ENCODE measurements around the gene TMEM263.
"Not testable (repeated sequence)": the region's sequence is repeated elsewhere in the genome, so short reads cannot be mapped to it uniquely, and the experiment has no call there.

The TMEM263 gene

DNA sequence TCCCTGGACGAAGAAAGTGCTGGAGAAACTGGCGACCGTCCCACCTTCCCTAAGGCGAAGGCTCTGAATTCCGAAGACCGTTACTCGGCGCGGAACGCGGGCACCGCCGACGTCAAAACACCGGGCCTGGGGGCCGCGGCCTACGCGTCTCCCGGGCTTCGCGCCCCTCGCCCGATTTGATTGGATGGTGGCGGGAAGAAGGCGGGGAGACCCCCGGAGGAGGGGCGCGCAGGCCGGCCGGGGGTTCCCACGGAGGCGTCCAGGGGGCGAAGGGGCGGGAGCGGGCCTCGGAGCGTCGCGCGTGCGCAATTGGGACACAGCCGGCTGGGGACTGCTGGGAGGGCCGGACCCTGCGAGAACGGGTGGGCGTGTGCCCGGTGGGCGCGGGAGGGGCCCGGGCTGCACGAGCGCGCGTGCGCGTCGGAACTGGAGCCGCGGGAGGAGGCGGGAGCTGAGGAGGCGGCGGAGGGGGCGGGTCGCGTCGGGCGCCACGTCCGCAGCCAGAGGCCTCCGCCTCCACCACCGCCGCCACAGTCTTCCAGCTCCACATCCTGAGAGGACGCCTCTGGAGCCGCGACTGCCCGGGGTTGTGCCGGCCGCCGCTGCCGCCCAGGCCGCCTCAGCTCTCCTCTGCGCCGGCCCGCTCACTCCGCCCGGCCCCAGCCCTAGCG is at the start of gene TMEM263:
TMEM263 (plus strand) TSS at position 531 of the 671 bp plus-strand sequence. CDS start 11,210 bp downstream, outside the sequence.
- peak; percentile 93 for DNase-seq

DNA sequence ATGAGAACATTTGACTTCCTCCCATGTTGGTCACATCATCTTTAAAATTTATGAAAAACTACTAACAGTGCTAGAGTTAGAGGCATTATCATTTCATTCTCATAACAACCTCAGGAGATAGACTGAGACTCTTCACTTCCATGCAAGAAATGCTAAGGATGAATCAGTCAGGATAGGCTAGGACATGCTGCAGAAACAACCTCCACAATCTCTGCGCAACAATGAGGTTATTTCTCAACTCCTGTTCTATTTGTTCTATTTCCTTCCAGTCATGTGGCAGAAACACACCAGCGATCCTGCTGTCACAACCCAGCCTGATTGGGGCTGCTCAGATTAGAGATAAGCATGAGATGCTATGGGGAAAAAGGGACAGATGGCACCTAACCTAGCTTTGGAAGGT is 49.0 kb upstream of the TMEM263 start:
- no peak for DNase-seq

DNA sequence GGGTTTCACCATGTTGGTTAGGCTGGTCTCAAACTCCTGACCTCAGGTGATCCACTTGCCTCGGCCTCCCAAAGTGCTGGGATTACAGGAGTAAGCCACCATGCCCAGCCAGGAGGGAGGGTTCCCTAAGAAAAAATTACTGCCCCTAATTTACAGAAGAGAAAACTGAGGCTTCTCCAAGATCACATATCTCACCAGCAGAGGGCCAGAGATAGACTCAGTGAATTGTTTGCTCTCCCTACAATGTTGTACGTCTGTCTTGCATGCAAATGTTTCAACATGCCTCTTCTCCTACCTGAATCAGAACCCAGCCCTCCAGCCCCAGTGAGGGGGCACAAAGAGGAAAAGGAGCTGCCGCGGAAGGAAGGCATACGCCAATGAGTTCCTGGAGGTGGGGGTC is 48.3 kb upstream of the TMEM263 start:
- DNase-seq: no peak

DNA sequence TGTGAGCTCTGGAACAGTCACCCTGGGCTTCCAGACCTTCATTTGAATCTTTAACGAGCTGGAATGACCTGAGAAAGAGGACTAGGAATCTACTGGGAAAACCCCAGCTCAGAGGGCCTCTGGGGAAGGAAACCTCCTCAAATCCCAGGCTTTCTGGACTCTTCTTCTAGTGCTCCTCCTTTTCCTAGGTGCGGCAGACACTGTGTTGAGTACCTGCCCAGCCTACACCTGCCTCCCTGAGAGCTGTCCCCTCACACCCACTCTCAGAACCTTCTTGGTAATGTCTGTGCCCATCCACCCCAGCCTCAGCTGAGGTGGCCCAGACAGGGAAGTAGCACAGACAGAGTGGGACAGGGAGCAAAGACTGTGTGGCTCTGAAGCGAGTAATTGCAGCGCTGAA is 47.9 kb upstream of the TMEM263 start:
- DNase-seq: no peak

DNA sequence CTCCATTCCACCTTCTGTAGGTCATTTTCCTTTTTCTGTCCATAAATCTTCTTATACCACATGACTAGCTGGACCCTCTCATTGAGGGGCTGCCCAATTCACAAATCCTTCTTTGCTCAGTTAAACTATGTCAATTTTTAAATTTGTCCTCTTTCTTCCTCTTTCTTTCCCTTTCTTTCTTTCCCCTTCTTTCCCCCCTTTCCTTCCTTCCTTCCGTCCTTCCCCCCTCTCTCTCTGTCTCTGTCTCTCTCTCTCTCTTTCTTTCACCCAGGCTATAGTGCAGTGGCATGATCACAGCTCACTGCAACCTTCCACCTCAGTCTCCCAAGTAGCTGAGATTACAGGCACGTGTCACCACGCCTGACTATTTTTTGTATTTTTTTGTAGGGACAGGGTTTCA is 47.1 kb upstream of the TMEM263 start:
- DNase-seq: no peak

DNA sequence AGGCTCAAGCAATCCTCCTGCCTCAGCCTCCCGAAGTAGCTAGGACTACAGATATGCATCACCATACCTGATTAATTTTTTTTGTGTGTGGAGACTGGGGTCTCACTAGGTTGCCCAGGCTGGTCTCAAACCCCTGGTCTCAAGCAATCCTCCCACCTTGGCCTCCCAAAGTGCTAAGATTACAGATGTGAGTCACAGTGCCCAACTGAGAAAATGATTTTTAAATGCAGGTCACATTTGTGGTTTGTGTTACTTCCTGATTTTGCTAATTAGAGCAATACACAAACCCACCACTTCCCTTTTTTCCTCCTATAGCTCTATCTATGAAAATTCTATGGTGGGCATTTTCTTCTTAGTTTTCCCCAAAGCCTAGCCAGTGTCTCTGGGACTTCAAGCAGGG is 45.5 kb upstream of the TMEM263 start:
- no peak for DNase-seq

DNA sequence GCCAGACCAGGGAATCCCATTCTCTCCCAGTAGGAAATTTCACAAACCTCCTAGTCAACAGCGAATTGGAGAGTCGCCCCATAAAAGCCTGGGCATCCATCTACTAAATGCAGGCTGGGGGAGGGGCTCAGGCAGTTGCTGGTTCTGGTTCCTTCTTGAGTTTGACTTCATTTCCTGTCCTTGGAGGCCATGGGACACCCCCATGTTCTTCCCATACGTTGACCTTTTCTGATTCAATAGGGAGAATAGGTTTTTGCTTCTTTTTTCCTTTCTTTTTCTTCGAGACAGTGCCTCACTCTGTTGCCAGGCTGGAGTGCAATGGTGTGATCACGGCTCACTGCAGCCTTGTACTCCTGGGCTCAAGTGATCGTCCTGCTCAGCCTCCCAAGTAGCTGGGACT is 44.1 kb upstream of the TMEM263 start:
- no peak for DNase-seq

DNA sequence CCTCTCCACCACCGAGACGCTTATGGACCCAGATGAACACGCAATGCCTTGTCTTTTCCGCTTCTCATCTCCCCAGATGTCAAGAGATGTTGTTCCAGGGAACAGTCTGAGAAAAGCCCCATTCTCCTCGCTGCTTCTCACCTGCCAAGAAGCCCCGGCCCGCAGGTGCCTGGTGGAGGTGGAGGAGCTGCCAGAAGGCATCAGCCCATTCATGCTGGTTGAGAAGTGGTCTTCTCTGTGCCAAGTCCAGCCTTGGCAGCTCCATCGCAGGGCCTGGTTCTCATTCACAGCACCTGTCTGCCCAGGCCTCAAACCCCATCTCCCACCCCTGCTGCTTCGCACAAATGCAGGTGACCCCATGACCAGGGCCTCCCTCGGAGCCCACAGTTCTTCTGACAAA is 42.3 kb upstream of the TMEM263 start:
- DNase-seq: no peak

DNA sequence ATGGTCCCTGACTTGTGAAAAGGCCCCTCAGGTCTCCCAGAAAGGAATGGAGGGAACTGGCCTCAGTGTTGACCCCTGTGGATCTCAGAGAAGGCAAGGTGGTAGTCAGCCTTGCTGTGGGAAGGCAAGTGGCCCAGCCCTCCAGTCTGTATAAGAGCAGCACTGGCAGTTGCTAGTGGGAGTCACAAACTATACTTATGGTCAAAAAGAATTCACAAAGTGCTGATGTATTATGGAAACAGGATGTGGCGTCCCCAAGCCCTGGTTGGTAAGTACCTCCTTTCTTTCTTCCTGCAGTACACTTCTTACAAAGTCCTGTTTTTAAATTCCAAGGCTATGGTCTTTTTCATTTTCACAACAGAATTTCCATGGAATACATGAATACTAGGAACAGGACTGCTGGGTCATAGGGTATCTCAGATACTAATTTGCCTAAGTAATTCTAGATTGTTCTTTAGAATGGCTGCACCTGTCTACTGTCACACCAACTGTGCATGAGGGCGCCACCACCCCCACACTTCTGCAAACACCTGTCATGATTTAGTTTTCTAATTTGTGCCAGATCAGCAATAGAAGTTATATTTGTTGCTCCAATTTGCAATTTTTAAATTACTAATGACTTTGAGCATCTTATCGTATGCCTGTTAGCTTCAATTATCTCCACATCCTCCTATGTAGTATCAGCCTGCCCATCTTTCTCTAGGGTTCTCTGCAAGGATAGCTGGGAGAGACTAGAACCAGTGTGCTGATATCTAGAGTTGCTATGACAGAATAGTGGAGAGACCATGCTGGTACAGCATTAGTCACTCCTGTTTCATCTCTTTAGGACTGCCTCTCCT is 40.7 kb upstream of the TMEM263 start:
- DNase-seq: no peak

DNA sequence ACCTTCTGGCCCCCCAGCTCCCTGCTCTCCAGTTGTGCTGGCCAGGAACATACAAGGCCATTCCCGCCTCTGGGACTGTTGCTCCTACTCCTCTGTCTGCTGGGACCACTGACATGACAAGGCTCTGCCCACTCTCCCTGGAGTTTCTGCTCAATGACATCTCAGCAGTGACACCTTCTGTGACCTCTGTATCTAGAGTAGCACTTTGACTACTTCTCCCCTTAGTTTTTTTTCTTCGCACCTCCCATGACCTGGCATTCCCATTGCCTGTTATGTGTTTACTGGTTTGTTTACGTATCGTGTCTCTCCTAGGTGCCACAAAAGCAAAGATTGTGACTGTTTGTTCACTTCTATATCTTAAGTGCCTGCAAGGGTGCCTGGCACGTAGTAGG is 40.1 kb upstream of the TMEM263 start:
- no peak for DNase-seq

DNA sequence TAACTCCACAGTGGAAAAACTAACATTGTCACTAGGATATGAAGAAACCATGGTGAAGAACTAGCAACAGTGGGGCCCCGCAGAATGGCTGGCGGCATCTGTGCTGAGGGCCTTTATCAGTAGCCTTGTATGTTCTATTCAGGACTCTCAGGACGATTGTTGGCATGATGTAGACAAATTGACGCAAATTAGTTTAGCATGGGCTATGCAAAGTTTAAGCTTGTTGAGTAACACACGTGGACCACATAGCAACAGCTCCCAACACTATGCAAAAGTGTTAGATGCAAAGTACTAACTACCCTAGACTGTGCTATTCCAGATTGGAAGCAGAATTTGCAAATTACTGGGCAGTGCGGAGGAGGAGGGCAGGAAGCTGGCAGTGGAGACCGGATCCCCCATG is 38.2 kb upstream of the TMEM263 start:
- DNase-seq: no peak

DNA sequence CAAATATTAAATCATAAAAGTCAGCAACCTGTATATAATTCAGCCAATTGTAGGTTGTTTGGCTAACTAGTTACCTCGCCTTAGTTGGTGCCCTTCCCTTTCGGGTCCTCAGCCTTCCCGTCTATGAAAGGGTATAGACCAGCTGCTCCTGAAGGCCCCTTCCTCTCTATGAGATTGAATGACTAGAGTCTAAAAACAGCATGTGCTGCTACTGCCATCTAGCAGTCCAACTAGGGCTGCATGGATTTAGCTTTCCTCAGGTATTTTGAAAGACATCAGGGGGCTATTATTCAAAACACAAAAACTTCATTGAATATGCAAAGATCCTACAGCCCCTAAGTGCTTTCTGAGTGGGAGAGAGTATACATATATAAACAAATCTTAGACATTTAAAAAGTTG is 37.0 kb upstream of the TMEM263 start:
- DNase-seq: no peak

DNA sequence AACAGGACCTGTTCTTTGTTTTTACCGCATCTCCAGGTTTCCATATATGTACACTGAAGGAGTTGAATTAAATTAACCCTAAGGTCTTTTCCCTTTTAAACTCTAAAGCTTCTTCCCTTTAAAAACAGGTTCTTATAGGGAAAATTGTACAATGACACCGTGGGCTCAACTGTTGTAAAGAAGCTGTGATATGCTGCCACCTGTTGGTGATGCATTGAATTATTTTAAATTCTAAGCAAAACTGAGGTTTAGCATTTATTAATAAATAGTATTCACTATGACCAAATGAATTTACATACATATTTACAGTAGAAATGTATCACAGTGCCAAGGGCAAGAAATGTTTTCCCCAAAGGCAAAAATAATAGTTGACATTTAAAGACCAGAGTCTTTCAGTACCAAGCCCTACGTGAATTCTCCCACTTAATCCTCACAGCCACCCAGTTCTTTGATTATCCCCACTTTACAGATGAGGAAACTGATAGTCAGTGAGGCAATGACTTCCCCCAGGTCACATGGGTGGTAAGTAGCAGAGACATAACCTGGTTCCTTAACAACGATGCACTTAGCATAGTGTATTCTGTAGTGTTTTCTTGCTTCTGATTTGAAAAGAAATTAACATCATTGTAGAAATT is 35.7 kb upstream of the TMEM263 start:
- DNase-seq: no peak

DNA sequence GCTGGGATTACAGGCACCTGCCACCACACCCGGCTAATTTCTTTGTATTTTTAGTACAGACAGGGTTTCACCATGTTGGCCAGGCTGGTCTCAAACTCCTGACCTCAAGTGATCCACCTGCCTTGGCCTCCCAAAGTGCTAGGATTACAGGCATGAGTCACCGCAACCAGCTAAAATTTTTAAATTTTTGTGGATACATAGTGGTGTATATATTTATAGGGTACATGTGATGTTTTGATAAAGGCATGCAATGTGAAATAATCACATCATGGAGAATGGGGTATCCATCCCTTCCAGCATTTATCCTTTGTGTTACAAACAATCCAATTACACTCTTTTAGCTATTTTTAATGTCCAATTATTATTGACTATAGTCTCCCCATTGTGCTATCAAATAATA is 33.7 kb upstream of the TMEM263 start:
- not testable (repeated sequence) for DNase-seq

DNA sequence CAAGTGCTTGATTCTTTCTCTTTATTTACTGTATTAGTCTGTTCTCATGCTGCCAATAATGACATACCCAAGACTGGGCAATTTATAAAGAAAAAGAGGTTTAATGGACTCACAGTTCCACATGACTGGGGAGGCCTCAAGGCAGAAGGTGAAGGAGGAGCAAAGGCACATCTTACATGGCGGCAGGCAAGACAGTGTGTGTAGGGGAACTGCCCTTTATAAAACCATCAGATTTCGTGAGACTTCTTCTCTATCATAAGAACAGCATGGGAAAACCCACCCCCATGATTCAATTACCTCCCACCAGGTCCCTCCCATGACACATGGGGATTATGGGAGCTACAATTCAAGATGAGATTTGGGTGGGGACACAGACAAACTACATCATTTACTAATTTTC is 32.1 kb upstream of the TMEM263 start:
- not testable (repeated sequence) for DNase-seq

DNA sequence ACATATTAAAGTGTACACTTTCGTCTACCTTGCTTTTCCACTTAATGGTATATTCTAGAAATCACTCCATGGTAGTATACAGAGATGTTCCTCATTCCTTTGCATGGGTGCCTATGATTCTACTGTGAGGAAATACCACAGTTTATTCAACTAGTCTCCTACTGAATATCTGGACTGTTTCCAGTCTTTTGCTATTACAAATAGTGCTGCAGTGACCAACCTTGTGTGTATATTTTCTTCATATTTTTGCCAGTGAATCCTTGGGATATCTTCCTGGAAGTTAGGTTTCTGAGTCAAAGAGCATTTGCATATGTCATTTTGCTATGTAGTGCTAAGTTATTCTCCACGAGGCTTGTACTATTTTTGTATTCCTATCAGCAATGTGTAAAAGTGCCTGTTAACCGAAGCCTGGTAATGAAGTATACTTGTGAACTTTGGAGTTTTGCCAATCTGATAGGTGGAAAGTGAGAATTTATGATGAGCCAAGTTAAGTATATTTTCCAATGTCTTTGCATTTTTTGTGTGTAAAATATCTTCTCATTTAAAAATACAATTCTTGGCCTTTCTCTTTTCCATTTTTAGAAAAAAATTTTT is 31.3 kb upstream of the TMEM263 start:
- DNase-seq: no peak

DNA sequence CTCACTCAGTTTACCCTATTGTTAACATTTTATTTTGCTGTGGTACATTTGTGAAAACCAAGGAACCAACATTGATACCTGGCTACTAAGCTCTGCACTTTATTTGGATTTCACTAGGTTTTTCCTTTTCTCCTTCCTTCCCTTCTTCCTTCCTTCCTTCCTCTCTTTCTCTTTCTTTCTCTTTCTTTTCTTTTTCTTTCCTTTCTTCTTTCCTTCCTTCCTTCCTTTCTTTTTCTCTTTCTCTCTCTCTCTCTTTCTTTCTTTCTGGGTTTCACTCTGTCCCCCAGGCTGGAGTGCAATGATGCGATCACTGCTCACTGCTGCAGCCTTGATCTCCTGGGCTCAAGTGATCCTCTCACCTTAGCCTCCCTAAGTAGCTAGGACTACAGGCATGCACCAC is 29.1 kb upstream of the TMEM263 start:
- no peak for DNase-seq

DNA sequence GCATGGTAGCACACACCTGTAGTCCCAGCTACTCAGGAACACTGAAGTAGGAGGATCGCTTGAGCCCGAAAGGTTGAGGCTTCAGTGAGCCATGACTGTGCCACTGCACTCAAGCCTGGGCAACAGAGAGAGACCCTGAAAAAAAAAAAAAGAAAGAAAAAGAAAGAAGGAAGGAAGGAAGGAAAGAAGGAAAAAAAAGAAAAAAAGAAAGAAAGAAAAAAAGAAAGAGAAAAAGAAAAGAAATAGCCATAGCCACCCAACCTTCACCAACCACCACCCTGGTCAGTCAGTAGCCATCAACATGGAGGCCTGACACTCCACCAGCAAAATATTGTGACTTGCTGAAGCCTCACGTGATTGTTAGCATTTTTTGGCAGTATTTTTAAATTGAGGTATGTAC is 21.4 kb upstream of the TMEM263 start:
- DNase-seq: no peak

DNA sequence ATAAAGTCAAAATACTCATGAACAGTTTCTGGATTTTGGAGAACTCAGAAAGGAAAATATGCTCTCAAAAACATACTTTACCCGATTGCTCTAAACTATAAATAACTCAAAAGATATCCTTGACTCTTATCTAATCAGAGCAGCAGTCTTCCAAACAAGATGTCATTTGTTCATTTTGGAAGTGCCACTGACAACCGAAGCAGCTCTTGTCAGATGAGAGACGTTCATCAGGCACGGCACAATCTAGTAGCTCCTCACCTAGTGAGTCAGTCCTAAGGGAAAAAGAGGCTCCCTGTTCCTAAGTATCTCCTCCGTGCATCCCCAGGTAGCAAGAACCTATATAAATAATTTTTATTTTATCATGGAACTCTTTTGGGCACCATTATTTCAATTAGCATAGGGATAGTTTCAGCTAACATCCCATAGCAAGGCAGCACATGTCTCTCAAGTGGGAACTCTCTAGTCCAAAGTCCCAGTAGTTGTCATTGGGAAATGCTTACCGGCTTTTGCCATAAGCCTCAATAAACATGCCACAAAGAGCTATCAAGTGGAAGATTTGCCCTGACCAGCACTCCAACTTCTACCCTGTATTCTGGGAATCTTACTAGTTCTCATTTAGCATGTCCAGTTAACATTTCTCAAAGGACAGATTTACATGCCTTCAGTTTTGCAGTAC is 14.1 kb upstream of the TMEM263 start:
- no peak for DNase-seq

DNA sequence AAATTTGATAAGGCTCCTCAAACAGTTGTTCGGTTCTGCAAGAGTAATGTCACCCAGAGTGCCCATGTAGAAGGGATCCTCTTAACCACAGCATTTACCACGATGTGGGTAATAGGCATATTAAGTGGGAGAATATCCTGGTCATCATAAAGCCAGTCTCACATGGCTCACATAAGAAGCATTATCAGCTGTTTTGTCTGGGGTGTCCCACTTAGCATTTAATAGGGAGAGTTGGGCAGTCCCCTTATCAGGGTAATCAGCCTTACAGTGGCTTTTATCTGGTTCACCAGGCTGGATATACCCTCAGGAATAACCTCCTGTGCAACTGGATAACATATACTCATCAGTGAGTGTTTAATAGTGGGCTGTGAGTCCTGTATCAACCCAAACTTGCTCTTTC is 12.9 kb upstream of the TMEM263 start:
- no peak for DNase-seq

DNA sequence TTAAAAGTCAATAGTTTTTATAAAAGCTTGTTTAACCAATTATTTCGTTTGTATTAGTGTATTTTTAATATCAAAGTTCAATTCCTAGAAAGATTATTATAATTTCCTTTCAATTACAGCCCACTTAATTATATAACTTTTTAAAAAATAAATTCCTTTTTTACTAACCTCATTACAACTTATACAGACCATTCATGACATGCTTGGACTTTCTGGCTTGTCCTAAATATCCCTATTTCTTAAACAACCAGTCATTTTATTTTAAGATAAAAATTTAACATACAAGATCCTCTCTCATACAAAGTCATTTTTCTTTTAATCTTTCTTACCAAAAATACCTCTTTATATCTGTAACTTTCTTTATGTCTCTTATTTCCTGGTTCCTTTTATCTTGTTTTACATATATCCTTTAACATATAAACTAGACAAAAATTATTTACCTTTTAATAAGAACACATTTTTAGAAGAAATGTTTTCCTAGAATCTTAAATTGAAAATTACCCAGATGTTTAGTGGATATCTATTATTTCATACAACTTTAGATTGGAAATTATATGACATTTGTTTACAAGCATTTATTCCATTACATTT is 10.4 kb upstream of the TMEM263 start:
- DNase-seq: no peak

DNA sequence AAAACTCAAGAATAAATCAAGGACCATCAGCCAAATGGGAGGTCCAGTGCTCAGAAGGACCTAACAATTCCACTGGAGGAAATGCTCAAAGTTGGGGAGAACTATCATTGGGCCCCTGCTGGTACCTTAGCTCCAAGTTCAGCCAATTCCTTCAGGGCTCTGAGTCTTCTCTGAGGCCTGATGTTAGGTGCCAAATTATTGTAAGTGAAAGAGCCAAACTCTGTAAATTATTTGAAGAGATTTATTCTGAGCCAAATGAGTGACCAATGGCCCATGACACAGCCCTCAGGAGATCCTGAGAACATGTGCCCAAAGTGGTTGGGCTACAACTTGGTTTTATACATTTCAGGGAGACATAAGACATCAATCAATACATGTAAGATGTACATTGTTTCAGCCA is 8.2 kb upstream of the TMEM263 start:
- no peak for DNase-seq

DNA sequence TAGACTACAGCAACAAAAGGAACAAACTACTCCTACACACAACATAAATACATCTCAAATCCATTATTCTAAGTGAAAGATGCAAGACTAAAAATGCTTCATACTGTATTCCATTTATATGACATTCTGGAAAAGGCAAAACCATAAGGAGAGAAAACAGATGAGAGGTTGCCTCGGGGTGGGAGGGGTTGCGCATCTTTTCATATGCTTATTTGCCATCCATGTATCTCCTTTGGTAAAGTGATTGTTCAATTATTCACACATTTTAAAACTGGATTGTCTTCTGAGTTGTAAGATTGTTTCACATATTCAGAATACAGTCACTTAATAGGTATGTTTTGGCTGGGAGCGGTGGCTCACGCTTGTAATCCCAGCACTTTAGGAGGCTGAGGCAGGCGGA is 5.1 kb upstream of the TMEM263 start:
- DNase-seq: no peak

Data from activated CD8-positive, alpha-beta memory T cell treated with anti-CD3 and anti-CD28 coated beads, Interleukin-2, amount 50 U/mL, for 48 hours (primary cell).